Skin of body (tissue), 2 donors: Measurements from ENCODE around the gene PRKG2. TPM values are rescaled to one million over a fixed set of nuclear protein-coding genes. Genes with fewer than 3 reads are reported as not detected.
A peak's percentile ranks its signal among the peaks of the same experiment; 100 is the strongest.
"Not testable (repeated sequence)": the region's sequence is repeated elsewhere in the genome, so short reads cannot be mapped to it uniquely, and the experiment has no call there.

Source experiments
- DNase-seq: peaks from one replicate; lab custom pipeline; 2025; lab: John Stamatoyannopoulos, UW
- total RNA-seq: library from RNA; depleted of rRNA; stranded (reverse); fragments of >200 nt; gene quantifications from one replicate; pipeline ENCODE4 v1.2.3, GENCODE V29; 2014

Gene PRKG2, protein sequence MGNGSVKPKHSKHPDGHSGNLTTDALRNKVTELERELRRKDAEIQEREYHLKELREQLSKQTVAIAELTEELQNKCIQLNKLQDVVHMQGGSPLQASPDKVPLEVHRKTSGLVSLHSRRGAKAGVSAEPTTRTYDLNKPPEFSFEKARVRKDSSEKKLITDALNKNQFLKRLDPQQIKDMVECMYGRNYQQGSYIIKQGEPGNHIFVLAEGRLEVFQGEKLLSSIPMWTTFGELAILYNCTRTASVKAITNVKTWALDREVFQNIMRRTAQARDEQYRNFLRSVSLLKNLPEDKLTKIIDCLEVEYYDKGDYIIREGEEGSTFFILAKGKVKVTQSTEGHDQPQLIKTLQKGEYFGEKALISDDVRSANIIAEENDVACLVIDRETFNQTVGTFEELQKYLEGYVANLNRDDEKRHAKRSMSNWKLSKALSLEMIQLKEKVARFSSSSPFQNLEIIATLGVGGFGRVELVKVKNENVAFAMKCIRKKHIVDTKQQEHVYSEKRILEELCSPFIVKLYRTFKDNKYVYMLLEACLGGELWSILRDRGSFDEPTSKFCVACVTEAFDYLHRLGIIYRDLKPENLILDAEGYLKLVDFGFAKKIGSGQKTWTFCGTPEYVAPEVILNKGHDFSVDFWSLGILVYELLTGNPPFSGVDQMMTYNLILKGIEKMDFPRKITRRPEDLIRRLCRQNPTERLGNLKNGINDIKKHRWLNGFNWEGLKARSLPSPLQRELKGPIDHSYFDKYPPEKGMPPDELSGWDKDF
- 15.0 TPM for total RNA-seq

DNA sequence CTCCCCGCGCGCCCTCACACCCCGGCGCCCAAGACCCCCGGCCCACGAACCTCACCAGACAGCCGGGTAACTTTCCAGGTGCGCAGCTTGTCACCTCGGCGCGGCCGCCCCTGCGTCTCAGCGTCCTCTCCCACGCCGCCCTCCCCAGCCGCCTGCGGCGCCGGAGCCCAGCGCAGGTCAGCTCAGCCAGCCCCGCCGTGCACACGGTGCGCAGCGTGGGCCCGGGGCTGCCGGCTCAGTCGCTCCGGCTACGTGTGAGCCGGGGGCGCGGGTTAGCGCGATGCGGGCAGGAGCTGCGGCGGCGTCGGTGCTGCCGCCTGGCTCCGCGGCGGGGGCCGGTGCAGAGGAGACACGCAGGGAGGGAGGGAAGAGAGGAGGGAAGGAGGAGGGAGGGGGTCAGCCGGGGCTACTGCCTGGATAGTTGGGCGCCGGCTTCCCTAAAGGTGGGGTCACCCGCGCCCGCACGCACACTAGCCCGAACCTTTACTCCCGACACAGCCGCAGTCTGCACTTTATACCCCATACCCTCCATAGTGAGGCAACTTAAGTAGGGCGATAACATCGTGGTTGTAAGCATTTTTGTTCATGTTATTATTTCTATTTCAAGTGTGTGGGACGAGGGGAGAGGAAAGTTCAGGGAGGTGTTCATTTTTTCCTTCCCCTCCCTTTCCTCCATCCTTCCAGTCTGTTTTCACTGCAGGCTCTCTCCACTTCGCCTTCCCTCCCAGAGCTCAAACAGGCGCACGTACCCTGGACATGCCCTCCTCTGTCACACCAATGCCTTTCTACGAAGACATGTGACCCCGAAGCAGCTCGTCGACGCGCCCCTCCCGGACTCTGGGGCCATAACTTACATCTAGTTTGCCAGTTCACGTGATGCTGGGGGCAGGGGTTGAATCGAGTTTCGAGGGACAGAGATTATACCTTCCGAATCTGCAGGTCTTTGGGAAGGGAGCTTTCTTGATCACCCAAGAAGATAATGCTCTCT is at the start of gene PRKG2:
TSS of gene PRKG2 (minus strand) at position 342 of the 988 bp plus-strand sequence. CDS start 10,175 bp downstream, outside the sequence.
- peak; percentile 7 for DNase-seq

DNA sequence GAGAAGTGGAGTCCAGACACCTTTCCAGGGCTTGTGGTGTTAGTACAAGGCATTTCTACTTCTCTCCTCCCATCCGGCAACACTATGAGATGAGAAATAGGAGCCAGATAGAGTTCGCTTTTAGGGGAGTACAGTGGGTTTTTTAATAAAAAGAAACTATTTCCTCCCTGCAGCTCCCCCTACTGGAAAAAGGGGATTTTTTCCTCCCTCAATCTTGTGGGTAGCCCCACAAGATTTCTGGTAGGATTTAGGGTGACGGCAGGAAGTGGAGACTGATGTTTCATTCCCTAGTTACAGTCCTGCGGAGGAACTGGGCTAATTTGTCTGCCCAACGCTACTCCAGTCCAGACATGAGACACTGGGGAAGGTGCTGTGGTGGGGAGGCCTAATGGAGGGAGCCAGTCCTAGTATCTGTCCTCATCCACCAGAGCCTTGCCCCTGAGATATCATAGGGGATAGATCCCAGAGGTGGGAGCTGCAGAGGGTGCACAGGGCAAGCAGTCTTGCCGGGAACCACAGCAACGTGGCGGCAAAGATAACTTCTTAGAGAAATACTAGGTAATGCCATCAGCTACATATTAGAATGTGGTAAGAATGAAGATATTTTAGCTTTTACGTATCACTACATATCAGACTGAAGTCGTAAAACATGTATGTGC is 45.5 kb upstream of the PRKG2 start:
- DNase-seq: no peak

DNA sequence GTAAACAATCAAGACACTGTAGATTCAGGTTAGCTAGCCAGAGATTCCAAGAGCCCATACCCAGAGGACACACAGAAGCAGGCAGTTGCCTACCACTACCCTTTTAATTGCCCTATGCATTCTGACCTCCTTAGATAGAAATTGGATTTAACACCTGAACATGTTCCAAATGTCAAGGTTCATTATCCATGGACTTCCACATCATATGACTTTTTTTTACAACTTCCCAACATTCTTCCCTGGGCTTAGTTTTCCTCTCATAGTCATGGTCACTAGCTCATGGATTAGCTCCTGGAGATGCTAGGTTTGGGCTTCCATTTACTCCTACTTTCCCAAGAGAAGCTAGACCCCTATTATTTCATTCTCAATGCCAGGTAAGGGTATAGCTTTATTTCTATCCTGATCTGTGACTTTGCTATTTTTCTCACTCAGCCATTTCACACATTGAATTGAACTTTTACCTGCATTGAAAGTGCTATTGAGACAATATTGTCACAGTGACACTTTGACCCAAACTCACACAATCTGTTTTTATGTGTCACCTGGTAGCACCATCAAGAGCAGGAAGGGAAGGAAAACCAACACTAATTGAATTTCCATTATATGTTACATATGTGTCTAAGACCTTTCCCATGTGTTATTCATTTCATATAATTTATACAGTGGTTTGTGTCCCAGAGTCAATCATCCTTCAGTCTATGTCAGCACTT is 44.0 kb upstream of the PRKG2 start:
- DNase-seq: no peak

GRCh38 chr4:81257816-81258215 is 42.8 kb upstream of the PRKG2 start:
- no peak for DNase-seq

GRCh38 chr4:81257021-81257420 is 42.0 kb upstream of the PRKG2 start:
- DNase-seq: no peak

DNA sequence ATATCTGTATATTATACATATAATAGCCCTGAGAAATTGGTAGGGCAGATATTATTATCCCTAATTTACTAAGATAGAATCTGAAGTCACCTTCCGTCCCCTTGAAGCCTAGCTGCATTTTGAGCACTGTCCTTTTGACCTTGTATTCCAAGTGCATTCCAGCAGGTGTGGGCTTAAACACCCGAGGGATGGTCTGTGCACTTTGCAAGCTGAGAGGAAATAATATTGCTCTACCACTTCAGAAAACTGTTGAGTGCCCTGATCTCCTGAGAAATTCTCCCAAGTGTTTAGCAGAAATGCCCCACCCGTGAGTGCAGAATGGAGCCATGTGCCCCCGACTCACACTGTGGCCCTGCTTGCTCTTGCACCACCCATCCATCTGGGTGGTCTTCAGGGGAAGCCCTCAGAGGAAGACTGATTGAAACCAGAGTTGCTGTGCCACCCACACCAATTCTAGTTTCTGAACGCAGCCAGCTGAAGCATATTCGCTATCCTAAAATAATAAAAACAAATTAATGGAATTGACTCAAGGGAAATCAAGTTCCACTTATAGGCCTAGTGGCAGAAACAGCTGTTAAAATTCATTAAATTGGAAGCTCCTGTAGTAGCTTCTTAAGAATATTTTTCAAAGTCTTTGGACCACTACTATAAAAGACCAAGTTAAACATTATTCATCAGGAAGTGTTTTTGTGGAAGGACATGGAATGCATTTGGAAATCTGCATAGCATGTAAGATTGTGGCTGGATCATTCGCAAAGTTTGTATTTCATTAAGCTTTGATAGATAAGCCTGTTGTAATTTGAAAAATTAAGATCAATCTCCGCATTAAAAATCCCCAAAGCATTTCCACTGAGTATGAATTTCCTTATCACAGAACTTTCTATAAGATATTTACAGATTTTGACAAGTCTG is 41.3 kb upstream of the PRKG2 start:
- peak; percentile 18 for DNase-seq

DNA sequence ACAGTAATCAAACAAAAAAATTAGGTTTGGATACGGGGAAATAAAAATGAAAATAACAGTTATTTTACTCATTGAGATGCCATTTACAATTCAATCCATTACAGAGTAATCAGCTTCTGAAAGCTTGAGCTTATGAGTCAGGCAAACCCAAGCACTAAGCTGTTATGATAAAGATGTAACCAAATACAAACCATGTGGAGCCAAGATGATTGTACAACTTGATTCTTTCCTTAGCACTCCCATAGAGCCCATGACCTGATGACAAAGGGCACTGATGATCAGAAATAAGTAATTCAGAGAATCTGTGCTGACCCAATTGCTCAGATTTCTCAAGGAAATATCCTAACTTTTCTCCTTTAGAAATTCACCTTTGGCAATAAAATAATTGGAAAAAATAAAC is 40.5 kb upstream of the PRKG2 start:
- DNase-seq: no peak

GRCh38 chr4:81250430-81250829 is 35.4 kb upstream of the PRKG2 start:
- no peak for DNase-seq

GRCh38 chr4:81245218-81246009 is 30.4 kb upstream of the PRKG2 start:
- DNase-seq: no peak

DNA sequence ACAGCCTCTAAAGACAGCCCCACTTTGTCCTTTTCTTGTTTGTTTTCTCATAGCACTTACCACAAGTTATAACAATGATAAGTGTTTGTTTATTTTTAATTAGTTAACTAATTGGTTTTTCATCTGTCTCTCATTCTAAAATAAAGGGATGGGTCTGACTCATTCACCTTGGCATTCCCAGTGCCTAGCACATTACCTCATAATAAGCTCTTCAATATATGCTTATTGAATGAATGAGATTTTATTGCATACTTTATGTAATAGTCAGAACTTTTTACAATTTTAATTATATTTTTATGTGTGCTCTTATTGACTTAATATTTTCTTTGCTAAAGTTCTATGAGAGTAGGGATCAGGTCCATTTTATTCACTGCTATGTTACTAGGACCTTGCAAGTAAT is 22.8 kb upstream of the PRKG2 start:
- DNase-seq: no peak

DNA sequence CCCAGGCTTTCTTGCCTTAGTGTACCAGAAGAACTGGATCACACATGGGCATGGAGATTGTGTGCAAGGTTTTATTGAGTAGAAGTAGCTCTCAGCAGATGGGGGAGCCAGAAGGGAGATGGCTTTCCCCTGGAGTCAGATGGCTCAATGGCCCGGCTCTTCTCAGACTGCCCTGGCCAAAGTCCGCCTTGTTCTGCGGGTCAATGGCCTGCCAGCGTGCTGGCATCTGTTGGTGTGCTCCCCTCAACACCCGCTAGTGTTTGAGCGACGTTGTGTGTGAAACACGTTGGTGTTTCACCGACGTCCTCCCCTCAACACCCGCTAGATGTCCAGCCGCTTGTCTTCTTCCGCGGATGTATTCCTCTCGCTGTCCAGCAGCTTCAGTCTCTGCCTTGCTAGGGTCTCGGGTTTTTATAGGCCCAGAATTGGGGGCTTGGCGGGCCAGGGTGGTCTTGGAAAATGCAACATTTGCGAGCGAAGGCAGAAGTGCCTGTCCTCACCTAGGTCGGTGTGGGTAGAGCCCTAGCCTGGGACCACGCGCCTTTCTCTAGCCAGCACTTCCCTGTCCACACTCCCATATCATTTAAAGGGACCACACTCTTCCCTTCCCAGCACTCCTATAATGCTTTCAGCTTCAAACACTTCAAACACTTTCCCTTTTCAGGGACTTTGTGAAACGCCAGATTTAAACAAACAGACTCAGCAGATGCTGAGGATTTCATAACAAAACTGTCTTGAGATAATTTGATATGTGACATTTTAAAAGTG is 21.1 kb upstream of the PRKG2 start:
- DNase-seq: no peak

GRCh38 chr4:81227968-81228367 is 12.9 kb upstream of the PRKG2 start:
- DNase-seq: no peak

GRCh38 chr4:81227138-81227537 is 12.1 kb upstream of the PRKG2 start:
- no peak for DNase-seq

- no peak for DNase-seq
Measured at GRCh38 chr4:81225252-81225651, 10.2 kb upstream of the PRKG2 start.

- not testable (repeated sequence) for DNase-seq
Measured at GRCh38 chr4:81222082-81222472, 7.1 kb upstream of the PRKG2 start.

DNA sequence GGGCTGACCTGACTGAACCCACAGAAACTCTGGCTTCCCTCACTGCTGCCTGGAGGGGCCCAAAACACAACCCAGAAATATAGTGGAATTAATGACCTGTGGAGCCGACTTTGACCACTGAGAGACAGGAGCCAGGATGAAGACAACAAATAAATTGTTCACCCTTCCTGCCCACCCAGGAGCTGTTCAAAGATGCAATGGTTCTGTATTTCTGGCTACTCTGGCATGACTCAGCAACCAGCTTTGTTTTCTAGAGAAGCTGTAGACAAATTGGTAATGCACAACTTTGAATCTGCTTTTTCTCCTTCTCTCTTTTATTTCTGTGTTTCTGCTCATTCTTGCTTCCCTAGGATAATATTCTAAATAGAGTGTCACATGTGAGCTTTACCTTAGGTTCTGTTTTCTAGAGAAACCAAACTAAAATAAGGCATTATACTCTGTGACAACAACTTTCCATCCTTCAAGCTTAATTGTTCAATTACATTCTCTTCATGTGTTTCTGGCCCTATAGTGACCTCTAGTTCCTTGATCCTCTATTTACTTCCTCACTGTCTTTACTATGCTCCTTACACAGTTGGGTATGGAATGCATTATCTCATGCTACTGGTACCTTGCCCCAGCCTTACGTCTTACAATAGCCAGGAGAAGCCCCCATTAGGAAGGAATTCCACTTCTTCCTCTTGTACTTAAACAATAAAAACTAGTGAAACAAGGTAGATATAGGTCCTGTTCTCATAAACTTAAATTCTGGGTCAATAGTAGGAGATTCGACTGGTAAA is 6.5 kb upstream of the PRKG2 start:
- no peak for DNase-seq

- no peak for DNase-seq
Measured at GRCh38 chr4:81220271-81220670, 5.2 kb upstream of the PRKG2 start.
